PFSK-1 (cell line): ENCODE data around the gene HNRNPA1.

ENCODE experiments used
- POLR2AphosphoS5 ChIP-seq: IDR thresholded peaks from 2 replicates; pipeline ENCODE4 v1.6.1; 2012; ENCODE audit warnings: low read depth, mild to moderate bottlenecking, control low read depth, low read length, moderate library complexity
- TAF1 ChIP-seq: IDR thresholded peaks from 2 replicates; pipeline ENCODE4 v1.6.1; 2012; ENCODE audit warnings: low read length, control low read depth, borderline replicate concordance; ENCODE audit not compliant: insufficient read depth

GRCh38 chr12:54296393-54297099, 16.0 kb downstream of the HNRNPA1 start:
- TF ChIP-seq TAF1 (no peak), POLR2AphosphoS5 (no peak)
